NB4 (cell line): ENCODE results near the gene FBXO47.

Experiments
- MYC ChIP-seq: IDR thresholded peaks from 2 replicates; pipeline ENCODE4 v1.6.1; 2011; ENCODE audit warnings: low read depth, low read length
- POLR2A ChIP-seq: IDR thresholded peaks from 2 replicates; pipeline ENCODE4 v1.6.1; 2011; ENCODE audit warnings: mild to moderate bottlenecking; ENCODE audit not compliant: insufficient read length; ENCODE audit errors: extremely low read depth
- TF ChIP-seq, protein P1 (sequence below): IDR thresholded peaks from 2 replicates; pipeline ENCODE4 v1.6.1; 2011; ENCODE audit warnings: low read depth, low read length
- TF ChIP-seq, protein P2 (sequence below): IDR thresholded peaks from one replicate; pipeline ENCODE4 v1.5.1; 2012; ENCODE audit warnings: low read depth, low read length

DNA sequence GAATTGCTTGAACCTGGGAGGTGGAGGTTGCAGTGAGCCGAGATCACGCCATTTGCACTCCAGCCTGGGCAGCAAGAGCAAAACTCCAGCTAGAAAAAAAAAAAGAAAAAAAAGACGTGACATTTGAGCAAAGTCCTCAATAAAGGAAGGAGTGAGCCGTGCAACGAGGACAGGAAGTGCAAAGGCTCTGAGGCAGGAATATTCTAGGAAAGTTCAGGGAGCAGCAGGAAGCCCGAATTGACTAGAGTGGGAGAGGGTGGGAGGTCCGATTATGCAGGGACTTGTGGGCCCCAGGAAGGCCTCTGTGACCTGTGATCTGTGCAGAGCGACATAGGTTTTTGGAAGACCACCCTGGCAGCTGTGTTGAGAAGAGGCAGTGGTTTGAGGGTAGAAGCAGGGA, 50.4 kb downstream of the FBXO47 start:
- TF ChIP-seq POLR2A, result no peak
- TF ChIP-seq, protein P1, sequence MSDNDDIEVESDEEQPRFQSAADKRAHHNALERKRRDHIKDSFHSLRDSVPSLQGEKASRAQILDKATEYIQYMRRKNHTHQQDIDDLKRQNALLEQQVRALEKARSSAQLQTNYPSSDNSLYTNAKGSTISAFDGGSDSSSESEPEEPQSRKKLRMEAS, result no peak
- TF ChIP-seq, protein P2, sequence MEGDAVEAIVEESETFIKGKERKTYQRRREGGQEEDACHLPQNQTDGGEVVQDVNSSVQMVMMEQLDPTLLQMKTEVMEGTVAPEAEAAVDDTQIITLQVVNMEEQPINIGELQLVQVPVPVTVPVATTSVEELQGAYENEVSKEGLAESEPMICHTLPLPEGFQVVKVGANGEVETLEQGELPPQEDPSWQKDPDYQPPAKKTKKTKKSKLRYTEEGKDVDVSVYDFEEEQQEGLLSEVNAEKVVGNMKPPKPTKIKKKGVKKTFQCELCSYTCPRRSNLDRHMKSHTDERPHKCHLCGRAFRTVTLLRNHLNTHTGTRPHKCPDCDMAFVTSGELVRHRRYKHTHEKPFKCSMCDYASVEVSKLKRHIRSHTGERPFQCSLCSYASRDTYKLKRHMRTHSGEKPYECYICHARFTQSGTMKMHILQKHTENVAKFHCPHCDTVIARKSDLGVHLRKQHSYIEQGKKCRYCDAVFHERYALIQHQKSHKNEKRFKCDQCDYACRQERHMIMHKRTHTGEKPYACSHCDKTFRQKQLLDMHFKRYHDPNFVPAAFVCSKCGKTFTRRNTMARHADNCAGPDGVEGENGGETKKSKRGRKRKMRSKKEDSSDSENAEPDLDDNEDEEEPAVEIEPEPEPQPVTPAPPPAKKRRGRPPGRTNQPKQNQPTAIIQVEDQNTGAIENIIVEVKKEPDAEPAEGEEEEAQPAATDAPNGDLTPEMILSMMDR, result no peak
- TF ChIP-seq MYC, result no peak
